Posterior vena cava (tissue), 2 donors: ENCODE data around the gene ZNF521. TPM values are rescaled to one million over a fixed set of nuclear protein-coding genes. Genes with fewer than 3 reads are reported as not detected.

ENCODE experiments used
- DNase-seq: peaks from one replicate; pipeline ENCODE4 v3.0.0-alpha.2; 2020; ENCODE audit warnings: low spot score
- intact Hi-C, 2 donors: fragments of 100-400 bp; cut with DNase I; formaldehyde crosslinking; loops; one replicate each; pipeline versions ENCODE4 v1.14.1 to v1.14.2; 2022 to 2023
- total RNA-seq, 2 donors: library from RNA; stranded (reverse); fragmentation: NEBNext Ultra II Directional; extraction: Animal tissue kit (Norgen Biotek cat#: 25700); gene quantifications; one replicate each; pipeline ENCODE4 v1.2.1, GENCODE V29; 2021
- donor health status: DM: yes; HTN: yes; CAD: no.
- donor health status: DM: yes; HTN: yes; CAD: no.

The ZNF521 gene
- total RNA-seq, 2 donors from 2014 or later = 29.0 to 44.5 TPM

DNA sequence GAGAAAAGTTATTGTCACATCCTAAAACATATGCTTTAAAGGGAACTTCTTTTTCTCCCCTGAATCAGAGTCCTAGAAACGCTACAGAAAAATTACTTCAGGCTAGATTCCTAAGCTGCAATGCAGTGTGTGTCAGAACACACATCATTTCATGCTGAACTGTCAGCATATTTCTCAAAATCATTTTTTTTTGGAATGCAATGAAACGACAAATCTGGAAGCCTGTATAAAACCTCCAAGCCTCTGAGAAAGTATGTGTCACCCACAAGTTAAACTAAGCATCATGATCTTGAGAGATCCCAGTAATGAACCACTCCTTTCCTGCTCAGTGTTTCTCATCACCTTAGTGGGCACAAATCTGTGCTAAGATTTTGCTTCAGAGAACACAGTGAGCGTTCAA, 276.2 kb downstream of the ZNF521 start:
- intact Hi-C loops = no loop called here
- DNase-seq = no peak

DNA sequence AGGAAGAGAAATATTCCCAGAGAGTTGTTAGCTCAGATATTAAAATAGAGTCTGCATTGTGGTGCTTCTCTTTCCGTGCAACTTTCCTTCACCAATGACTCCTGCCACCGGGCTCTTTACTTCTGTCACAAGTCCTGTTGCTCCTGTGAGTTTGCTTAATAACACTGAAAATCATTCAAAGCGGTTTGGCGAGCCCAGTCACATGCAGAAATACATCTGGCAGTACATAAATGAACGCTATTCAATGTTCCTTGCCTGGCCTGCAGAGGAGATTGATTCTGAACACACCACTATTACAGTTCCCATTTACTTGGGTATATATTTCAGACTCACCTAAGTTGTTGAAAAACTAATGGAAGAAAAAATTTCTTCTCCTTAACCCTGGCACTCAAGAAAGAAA, 276.6 kb downstream of the ZNF521 start:
- intact Hi-C loops = no loop called here
- DNase-seq = no peak

DNA sequence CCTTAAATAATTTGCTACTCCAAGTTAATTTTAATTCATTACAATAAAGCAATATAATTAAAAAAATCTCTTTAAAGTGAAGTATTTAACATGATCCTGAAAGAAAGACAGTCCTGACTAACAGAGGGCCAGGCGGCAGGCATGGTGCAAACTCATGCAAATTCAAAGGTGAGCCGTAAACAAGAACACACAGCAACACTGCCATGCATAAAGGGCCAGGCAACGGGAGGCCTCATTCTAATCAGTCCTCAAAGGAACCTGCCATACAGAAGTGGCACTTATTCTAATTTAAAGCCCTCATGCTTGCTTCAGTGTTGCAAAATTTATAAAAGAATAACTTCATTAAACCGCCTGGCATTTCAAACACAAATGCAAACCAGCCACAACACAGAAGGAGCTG, 277.0 kb downstream of the ZNF521 start:
- DNase-seq = no peak
- intact Hi-C loops = no loop called here

DNA sequence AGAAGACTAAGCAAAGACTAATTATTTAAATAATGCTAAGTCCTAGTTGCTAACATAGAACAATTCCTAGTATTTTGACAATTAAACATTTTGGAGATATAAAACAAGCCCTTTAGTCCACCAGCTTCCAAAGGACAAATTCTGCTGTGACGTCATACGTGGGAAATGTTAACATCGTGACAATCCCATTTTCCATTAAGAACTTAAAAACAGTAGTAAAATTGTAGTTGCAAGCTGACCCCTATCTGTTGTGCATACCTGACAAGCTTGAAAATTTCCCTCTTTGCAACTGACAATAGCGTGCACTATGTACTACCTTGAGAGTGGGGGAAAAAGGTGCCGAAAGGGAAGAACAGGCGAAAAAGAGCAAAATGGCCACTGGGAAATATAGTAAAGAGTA, 279.8 kb downstream of the ZNF521 start:
- intact Hi-C loops = no loop called here
- DNase-seq = no peak

- no peak for DNase-seq
- intact Hi-C loops = loop anchor here in 1 of 2 donors (10.0 kb wide), 1 partner anchor 297 kb away; no protein-coding TSS in a partner anchor
Observed at GRCh38 chr18:25067275-25068025, 284.5 kb downstream of the ZNF521 start.

DNA sequence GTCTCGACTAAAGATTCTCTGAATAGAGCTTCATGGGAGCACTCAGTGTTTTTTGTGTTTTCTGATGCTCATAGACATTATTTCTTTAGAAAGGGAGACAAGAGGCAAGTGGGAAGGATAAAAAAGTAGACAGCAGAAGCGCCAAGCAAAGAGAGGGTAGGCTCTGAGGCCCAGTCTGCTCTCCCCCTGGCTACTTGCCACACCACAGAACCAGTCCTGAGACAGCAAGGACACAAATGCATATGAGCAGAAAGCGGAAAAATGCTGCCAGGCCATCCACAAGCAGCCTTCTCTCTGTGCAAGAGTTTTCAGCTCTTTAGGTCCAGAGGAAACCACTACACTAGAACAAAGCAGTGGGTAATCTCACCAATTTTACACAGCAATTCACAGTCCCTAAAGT, 285.4 kb downstream of the ZNF521 start:
- intact Hi-C loops = loop anchor here in 1 of 2 donors (10.0 kb wide), 1 partner anchor 298 kb away; no protein-coding TSS in a partner anchor
- no peak for DNase-seq

DNA sequence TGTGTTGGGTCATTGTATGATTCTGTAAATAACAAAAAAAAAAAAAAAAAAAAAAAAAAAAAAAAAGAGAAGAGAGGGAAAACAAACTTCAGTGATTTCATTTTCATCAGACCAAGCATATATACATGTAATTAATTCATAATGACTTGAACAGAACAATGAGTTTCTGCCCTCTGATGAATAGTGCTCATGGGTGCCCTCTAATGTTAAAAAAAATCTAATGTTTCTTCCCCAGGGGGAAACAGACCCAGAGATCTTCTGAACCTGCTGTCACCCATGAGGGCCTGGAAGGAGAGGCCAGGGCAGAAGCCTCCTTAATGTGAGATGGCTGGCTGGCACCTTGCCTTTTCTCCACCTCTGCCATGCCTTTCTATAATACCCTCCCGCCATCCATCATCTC, 289.2 kb downstream of the ZNF521 start:
- intact Hi-C loops = loop anchor here in 1 of 2 donors (10.0 kb wide), 1 partner anchor 302 kb away; no protein-coding TSS in a partner anchor
- DNase-seq = no peak

DNA sequence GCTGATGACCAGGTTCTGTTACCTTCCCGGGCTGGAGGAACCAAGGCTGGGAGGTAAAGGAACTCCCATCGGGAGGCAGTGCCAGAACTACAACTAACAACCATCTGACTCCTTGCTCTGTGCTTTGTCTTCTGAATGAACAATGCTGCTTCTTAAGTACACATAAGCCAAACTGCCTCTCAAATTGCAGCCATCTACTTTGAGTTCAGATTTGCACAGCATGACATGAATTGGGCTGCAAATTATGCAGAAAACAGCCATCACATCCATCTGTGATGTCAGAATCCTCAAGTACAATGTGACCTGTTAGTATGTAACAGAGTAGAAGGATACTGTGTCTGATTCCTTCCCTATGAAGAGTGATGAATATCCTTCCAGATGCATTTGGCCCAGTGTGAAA, 290.6 kb downstream of the ZNF521 start:
- no peak for DNase-seq
- intact Hi-C loops = loop anchor here in 1 of 2 donors (10.0 kb wide), 1 partner anchor 303 kb away; no protein-coding TSS in a partner anchor

DNA sequence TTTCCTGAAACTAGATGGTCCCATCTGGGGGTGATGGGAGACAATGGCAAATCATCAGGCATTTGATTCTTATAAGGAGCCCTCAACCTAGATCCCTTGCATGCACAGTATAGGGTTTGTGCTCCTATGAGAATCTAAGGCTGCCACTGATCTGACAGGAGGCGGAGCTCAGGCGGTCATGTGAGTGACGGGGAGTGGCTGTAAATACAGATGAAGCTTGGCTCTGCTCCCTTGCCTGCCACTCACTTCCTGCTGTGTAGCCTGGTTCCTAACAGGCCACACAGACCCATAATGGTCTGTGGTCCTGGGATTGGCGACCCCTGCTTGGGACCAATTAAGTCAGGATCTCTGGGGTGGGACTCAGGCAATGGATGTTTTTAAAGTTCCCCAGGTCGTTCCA, 293.4 kb downstream of the ZNF521 start:
- no peak for DNase-seq
- intact Hi-C loops = no loop called here

DNA sequence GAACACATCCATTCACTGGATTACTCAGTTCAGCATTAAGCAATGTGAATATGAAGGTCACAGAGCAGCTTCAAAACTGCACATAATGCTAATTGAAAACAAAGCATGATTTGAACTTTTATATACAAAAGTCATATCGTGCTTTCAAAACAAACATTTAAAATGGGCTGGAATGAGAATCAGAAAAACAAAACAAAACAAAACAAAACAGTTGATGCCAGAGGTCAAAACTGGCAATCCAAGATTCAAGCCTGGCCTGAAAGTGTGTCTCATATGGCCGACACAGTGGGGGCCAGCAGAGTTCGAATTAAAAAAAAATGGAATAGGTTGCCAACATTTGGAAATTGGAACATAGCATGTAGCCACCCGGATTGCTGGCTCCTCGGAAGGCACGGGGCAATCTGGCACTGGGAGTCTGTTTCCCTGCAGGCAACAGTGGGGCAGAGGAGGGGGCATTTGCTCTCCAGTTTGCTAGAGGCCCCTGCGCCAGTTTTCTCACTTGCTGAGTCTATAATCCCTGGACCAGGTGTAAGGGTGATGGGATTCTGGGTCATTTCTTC, 294.4 kb downstream of the ZNF521 start:
- intact Hi-C loops = no loop called here

GRCh38 chr18:25056429-25056828, 295.5 kb downstream of the ZNF521 start:
- intact Hi-C loops = no loop called here
- no peak for DNase-seq

More for the DNA sequence above, 294.4 kb downstream of the ZNF521 start:
- DNase-seq = no peak

DNA sequence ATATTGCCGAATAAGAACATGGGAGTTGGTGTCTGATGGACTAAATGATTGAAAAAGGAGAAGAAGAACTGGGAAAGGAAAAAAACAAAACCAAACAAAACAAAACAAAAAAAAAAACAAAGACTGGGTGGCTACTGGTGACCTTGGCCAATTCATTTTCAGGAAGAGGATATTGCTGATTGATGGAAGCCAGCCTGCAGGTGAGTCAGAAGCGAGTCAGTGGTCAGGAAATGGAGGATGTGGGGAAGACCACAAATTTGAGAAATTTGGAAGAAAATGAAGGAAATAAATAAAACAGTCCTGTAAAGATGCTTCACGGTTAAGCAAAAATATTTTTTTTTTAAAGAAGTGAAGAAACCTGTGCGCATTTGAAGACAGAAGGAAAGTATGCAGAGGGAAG, 296.9 kb downstream of the ZNF521 start:
- no peak for DNase-seq

GRCh38 chr18:25053466-25053865, 298.5 kb downstream of the ZNF521 start:
- DNase-seq = no peak
- intact Hi-C loops = no loop called here

More for the DNA sequence above, 296.9 kb downstream of the ZNF521 start:
- intact Hi-C loops = no loop called here

DNA sequence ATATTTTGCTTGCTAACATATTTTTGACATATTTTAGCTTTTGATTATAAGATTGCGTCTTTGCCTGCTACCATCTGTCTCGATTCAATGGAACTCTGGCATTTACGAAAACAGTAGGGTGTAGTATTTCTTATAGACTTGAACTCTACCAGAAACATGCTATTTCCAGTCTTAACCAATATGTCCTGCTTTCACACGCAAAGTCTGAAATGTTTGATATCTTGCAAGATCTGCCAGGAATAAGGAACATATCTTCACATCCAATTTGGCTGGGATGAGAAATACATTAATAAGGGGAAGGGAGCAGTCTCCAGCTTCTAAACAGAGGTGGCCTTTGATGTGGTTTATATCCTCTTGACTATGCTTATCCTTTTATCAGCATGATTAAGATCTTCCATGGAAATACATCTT, 299.4 kb downstream of the ZNF521 start:
- no peak for DNase-seq
- intact Hi-C loops = no loop called here

DNA sequence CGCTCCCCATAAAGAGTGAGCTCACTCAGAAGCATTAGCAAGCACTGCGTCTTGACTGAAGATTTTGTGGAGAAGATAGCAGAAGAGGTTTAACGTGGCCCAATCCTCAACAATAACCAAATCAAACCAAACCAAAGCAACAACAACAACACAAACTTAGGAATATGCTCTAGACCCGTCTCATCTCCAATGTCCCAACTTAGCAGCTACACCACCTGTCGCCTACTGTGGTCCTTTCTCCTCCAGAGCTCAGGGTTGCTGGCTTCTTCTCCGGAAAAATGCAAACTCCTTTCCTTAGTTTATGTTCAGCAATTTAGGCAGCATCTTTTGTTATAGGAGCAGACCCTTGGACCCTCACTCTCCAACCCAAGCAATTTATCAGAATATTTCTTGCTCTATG, 301.4 kb downstream of the ZNF521 start:
- intact Hi-C loops = no loop called here
- DNase-seq = no peak

GRCh38 chr18:25047983-25048382, 304.0 kb downstream of the ZNF521 start:
- intact Hi-C loops = no loop called here
- no peak for DNase-seq

GRCh38 chr18:25047421-25047820, 304.5 kb downstream of the ZNF521 start:
- intact Hi-C loops = no loop called here
- DNase-seq = no peak

GRCh38 chr18:25044694-25045093, 307.3 kb downstream of the ZNF521 start:
- intact Hi-C loops = no loop called here
- DNase-seq = no peak

DNA sequence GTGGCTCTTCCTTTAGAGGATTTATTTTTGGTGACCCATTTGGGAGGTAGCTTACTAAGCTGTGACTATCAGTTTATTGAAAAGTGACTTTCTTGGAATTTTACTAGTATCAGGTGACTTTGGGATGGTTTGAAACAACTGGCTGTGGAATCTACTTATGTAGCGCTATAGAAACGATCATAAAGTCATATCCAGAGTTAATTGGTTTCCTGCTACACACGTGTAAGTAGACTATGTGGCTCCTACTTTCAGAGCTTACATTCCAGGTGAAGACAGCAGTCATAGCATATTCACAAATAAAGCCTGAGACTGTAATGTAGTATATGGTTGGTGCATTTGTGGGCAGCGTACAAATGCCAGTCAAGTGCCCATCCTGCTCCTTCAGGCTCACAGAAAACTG, 308.9 kb downstream of the ZNF521 start:
- intact Hi-C loops = no loop called here
- DNase-seq = no peak

DNA sequence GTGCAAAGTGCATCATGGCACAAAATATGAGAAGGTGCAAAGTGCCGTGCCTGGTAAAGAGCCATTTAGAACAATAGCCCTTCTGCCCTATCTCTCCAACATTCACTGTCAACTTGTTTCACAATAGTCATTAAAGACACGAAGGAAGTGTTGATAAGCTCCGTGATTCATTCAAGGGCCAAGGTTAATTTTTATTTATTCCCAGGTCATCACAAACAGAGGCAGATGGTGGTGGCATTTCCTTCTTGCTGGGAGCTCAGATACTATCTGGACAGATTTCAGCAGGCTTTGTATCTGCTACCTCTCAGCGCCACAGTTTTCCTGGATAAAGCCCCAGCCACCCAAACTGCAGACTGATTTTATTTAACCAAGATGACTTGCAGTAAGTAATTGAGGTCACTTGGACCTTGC, 309.3 kb downstream of the ZNF521 start:
- intact Hi-C loops = no loop called here
- no peak for DNase-seq

- no peak for DNase-seq
- intact Hi-C loops = no loop called here
Observed at GRCh38 chr18:25039781-25040180, 312.2 kb downstream of the ZNF521 start.
